Small intestine (tissue), 7 donors: Measurements from ENCODE around the gene SLC1A1. TPM values are rescaled to one million over a fixed set of nuclear protein-coding genes. Genes with fewer than 3 reads are reported as not detected.

Source experiments
- DNase-seq, 2 donors: peaks; one replicate each; pipeline versions ENCODE4 v3.0.0 to v3.0.0-alpha.2; 2013
- FAIRE-seq: peaks from 2 replicates; lab custom pipeline; 2012; peaks lifted over from hg19 to GRCh38; lab: Jason Lieb, UNC
- H3K27ac ChIP-seq, 3 donors: one replicate each; pipeline ENCODE4 v1.5.1; 2013; ENCODE audit warnings: low read length in 2 of 3, mild to moderate bottlenecking in 2 of 3, control low read depth in 1 of 3, inconsistent platforms in 1 of 3, low read depth in 1 of 3, moderate library complexity in 1 of 3
- H3K27me3 ChIP-seq, 3 donors: one replicate each; pipeline ENCODE4 v1.6.1; 2013; ENCODE audit warnings: low read length in 3 of 3, inconsistent platforms in 1 of 3; ENCODE audit not compliant: control insufficient read depth in 3 of 3, insufficient read depth in 3 of 3
- H3K36me3 ChIP-seq, 3 donors: one replicate each; pipeline ENCODE4 v1.6.1; 2013; ENCODE audit warnings: low read length in 3 of 3, inconsistent platforms in 1 of 3, low read depth in 1 of 3, mild to moderate bottlenecking in 1 of 3, moderate library complexity in 1 of 3; ENCODE audit not compliant: control insufficient read depth in 3 of 3, insufficient read depth in 2 of 3
- H3K4me1 ChIP-seq, 3 donors: one replicate each; pipeline ENCODE4 v1.6.1; 2013; ENCODE audit warnings: low read length in 2 of 3, inconsistent platforms in 1 of 3, low read depth in 1 of 3, mild to moderate bottlenecking in 1 of 3, moderate library complexity in 1 of 3; ENCODE audit not compliant: control insufficient read depth in 3 of 3, insufficient read depth in 2 of 3
- H3K4me3 ChIP-seq, 3 donors: one replicate each; pipeline ENCODE4 v1.5.1; 2013; ENCODE audit warnings: low read length in 3 of 3, control low read depth in 1 of 3, inconsistent platforms in 1 of 3, low read depth in 1 of 3, mild to moderate bottlenecking in 1 of 3, moderate library complexity in 1 of 3
- H3K9me3 ChIP-seq, 2 donors: one replicate each; pipeline ENCODE4 v1.6.1; 2013; ENCODE audit warnings: low read depth in 1 of 2, low read length in 1 of 2; ENCODE audit not compliant: control insufficient read depth in 2 of 2, insufficient read depth in 1 of 2
- WGBS, 3 donors: extraction: QIAGEN DNeasy Blood & Tissue Kit; methylation state at CpG; one replicate each; pipeline ENCODE4 v1.1.7; 2013; 5-methylcytosine and 5-hydroxymethylcytosine counted together
- polyA plus RNA-seq, 4 donors: library from polyadenylated mRNA; stranded (reverse) in 3 of 4; unstranded in 1 of 4; fragments of 200-250 nt in 3 of 4; fragments of 120-200 nt in 1 of 4; gene quantifications; one replicate each; pipeline versions ENCODE4 v1.2.1 to v1.2.3, GENCODE V29; 2013
- donor health status: healthy with polysubstance abuse.
- donor health status: control.
- donor health status: control.
- donor health status: Bipolar disorder and iron deficiency.
- donor health status: healthy.

Gene SLC1A1
- polyA plus RNA-seq, 4 donors, result 21.1 to 46.4 (median 42.9) TPM

- H3K4me1 ChIP-seq, result no peaks in the 10 kb centered on the region
- H3K4me3 ChIP-seq, result no peak overlapping the region
- H3K9me3 ChIP-seq, result no peaks in the 10 kb centered on the region
- peaks cover 0 to 22% (median 0%) of the 10 kb centered on the region in 3 donors for H3K36me3 ChIP-seq
- DNase-seq, result no peak
- H3K27me3 ChIP-seq, result no peaks in the 10 kb centered on the region
- no peak overlapping the region for H3K27ac ChIP-seq
- WGBS, 3 donors, result 72 to 90% (median 88%) methylated on average over 2 of the region's 2 CpGs
- no peak for FAIRE-seq
Observed at GRCh38 chr9:4620881-4621555, 130.8 kb downstream of the SLC1A1 start.

DNA sequence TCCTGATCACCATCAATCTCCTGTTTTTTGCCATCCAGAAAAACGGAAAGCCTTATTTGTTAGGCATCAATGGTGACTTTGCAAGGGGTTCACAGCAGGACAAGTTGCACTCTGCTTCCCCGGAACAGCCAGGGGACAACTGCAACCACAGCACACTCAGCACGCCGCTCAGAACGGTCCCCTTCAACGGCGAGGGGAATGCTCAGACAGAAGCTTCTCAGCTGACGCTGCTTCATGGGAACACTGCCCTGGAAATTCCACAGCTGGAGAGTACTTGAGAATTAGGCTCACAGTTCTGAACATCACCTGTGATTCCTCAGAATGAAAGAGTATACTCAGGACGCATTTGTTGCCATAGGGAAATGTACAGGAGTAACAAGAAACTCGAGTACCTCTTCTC lies 131.7 kb downstream of the SLC1A1 start:
- 83 to 94% (median 88%) methylated on average over 10 of the region's 10 CpGs for WGBS, 3 donors
- Histone ChIP-seq H3K9me3 (no peaks in the 10 kb centered on the region), H3K27me3 (no peaks in the 10 kb centered on the region), H3K36me3 (peaks cover 0 to 23% (median 0%) of the 10 kb centered on the region in 3 donors), H3K4me1 (no peaks in the 10 kb centered on the region), H3K4me3 (no peak overlapping the region), H3K27ac (no peak overlapping the region)
- FAIRE-seq (no peak), DNase-seq (no peak)

- 49 to 60% (median 55%) methylated on average over 2 of the region's 2 CpGs for WGBS, 3 donors
- Histone ChIP-seq H3K4me1 (no peaks in the 10 kb centered on the region), H3K36me3 (peaks cover 0 to 7% (median 0%) of the 10 kb centered on the region in 3 donors), H3K4me3 (no peak overlapping the region), H3K27ac (no peak overlapping the region), H3K9me3 (no peaks in the 10 kb centered on the region), H3K27me3 (no peaks in the 10 kb centered on the region)
- no peak for DNase-seq
- FAIRE-seq, result no peak
Observed at GRCh38 chr9:4630836-4631235, 140.6 kb downstream of the SLC1A1 start.

Other genes starting within 250 kb of the SLC1A1 start
- gene GLIS3, start 190.4 kb upstream of the SLC1A1 start, polyA plus RNA-seq, result 1 to 10 TPM in 2 of 4 donors, under 1 TPM in 2; 0.27 to 3.6 (median 1.2) TPM
- gene PLPP6, start 171.8 kb downstream of the SLC1A1 start, polyA plus RNA-seq, result 10 to 100 TPM in 1 of 4 donors, 1 to 10 TPM in 3; 5.1 to 21.9 (median 7.5) TPM
- 1 to 10 TPM in 3 of 4 donors, under 1 TPM in 1; 0.54 to 8.5 (median 5.2) TPM for gene SPATA6L, start 176.0 kb downstream of the SLC1A1 start, polyA plus RNA-seq
- 10 to 100 TPM in 1 of 4 donors, 1 to 10 TPM in 3; 5.6 to 16.0 (median 8.4) TPM for gene CDC37L1, start 189.1 kb downstream of the SLC1A1 start, polyA plus RNA-seq